Neuronal stem cell (in vitro differentiated cells): Measurements from ENCODE around the gene ROR1.

Experiments used
- DNase-seq: peaks from one replicate; pipeline ENCODE4 v3.0.0-alpha.2; 2013; ENCODE audit warnings: low spot score
- H2AFZ ChIP-seq: one replicate; pipeline ENCODE4 v1.6.1; 2013; ENCODE audit warnings: mild to moderate bottlenecking, low read length, inconsistent platforms
- H2AK5ac ChIP-seq: 2 replicates; pipeline ENCODE4 v1.6.1; 2013; ENCODE audit warnings: low read depth, mild to moderate bottlenecking, inconsistent platforms, low read length, moderate library complexity, mixed read lengths
- H2BK120ac ChIP-seq: 2 replicates; pipeline ENCODE4 v1.6.1; 2013; ENCODE audit warnings: low read depth, mild to moderate bottlenecking, inconsistent platforms, low read length, moderate library complexity, mixed read lengths
- H2BK12ac ChIP-seq: one replicate; pipeline ENCODE4 v1.6.1; 2013; ENCODE audit warnings: low read length, inconsistent platforms
- H2BK15ac ChIP-seq: 2 replicates; pipeline ENCODE4 v1.6.1; 2013; ENCODE audit warnings: mild to moderate bottlenecking, low read length, inconsistent platforms, mixed read lengths
- H2BK5ac ChIP-seq: one replicate; pipeline ENCODE4 v1.6.1; 2013; ENCODE audit warnings: inconsistent platforms, mild to moderate bottlenecking, low read length, moderate library complexity
- H3K14ac ChIP-seq: one replicate; pipeline ENCODE4 v1.6.1; 2013; ENCODE audit warnings: low read length, inconsistent platforms
- H3K18ac ChIP-seq: 2 replicates; pipeline ENCODE4 v1.6.1; 2013; ENCODE audit warnings: low read length, inconsistent platforms
- H3K23ac ChIP-seq: 2 replicates; pipeline ENCODE4 v1.6.1; 2013; ENCODE audit warnings: low read depth, mild to moderate bottlenecking, mixed read lengths, low read length, inconsistent platforms; ENCODE audit not compliant: poor library complexity
- H3K27ac ChIP-seq: replicated peaks from 3 replicates; pipeline ENCODE4 v1.5.1; 2013; ENCODE audit warnings: low read length, inconsistent platforms
- H3K27me3 ChIP-seq, 3 experiments: 2 replicates each; pipeline ENCODE4 v1.6.1; 2013; ENCODE audit warnings: low read length in 3 of 3, mild to moderate bottlenecking in 2 of 3, inconsistent platforms in 1 of 3, low read depth in 1 of 3, mixed read lengths in 1 of 3, moderate library complexity in 1 of 3; ENCODE audit not compliant: control insufficient read depth in 3 of 3, insufficient read depth in 3 of 3
- H3K36me3 ChIP-seq, 2 donors: replicated peaks in 1 of 2; 2 replicates each; pipeline ENCODE4 v1.6.1; 2013; ENCODE audit warnings: low read length in 2 of 2; ENCODE audit not compliant: control insufficient read depth in 2 of 2, insufficient read depth in 2 of 2
- H3K4ac ChIP-seq: 2 replicates; pipeline ENCODE4 v1.6.1; 2013; ENCODE audit warnings: inconsistent platforms, mild to moderate bottlenecking, low read length, moderate library complexity
- H3K4me1 ChIP-seq, 2 donors: 1 replicate in 1 of 2; 2 replicates in 1 of 2; pipeline ENCODE4 v1.6.1; 2013; ENCODE audit warnings: low read length in 2 of 2, low read depth in 1 of 2; ENCODE audit not compliant: control insufficient read depth in 2 of 2, insufficient read depth in 1 of 2
- H3K4me2 ChIP-seq: one replicate; pipeline ENCODE4 v1.6.1; 2013; ENCODE audit warnings: mild to moderate bottlenecking, low read length, inconsistent platforms; ENCODE audit not compliant: insufficient read depth, poor library complexity, severe bottlenecking
- H3K4me3 ChIP-seq, 2 donors: 2 replicates each; pipeline ENCODE4 v1.5.1; 2013; ENCODE audit warnings: low read length in 2 of 2, mild to moderate bottlenecking in 2 of 2, inconsistent platforms in 1 of 2, moderate library complexity in 1 of 2
- H3K79me1 ChIP-seq: one replicate; pipeline ENCODE4 v1.6.1; 2013; ENCODE audit warnings: low read depth, mild to moderate bottlenecking, inconsistent platforms, low read length, moderate library complexity
- H3K9ac ChIP-seq: one replicate; pipeline ENCODE4 v1.6.1; 2013; ENCODE audit warnings: mild to moderate bottlenecking, low read depth, low read length, inconsistent platforms; ENCODE audit not compliant: poor library complexity
- H3K9me3 ChIP-seq, 2 donors: replicated peaks in 1 of 2; 2 replicates each; pipeline versions ENCODE3 to v1.6.1; 2013; ENCODE audit warnings: low read length in 2 of 2, mild to moderate bottlenecking in 2 of 2, inconsistent platforms in 1 of 2, low read depth in 1 of 2, mixed read lengths in 1 of 2, moderate library complexity in 1 of 2; ENCODE audit not compliant: control insufficient read depth in 2 of 2, insufficient read depth in 1 of 2
- H4K8ac ChIP-seq: one replicate; pipeline ENCODE4 v1.6.1; 2013; ENCODE audit warnings: low read depth, mild to moderate bottlenecking, inconsistent platforms, low read length, moderate library complexity
- H4K91ac ChIP-seq: one replicate; pipeline ENCODE4 v1.6.1; 2013; ENCODE audit warnings: low read length, low read depth, mild to moderate bottlenecking, inconsistent platforms; ENCODE audit not compliant: poor library complexity
- WGBS, 2 donors: extraction: QIAGEN DNeasy Blood & Tissue Kit; methylation state at CpG; one replicate each; pipeline ENCODE4 v1.1.7; 2013; ENCODE audit warnings: missing lambda C conversion rate in 2 of 2, mixed read lengths in 1 of 2; ENCODE audit not compliant: insufficient read length in 2 of 2, insufficient replicate concordance in 1 of 2; ENCODE audit errors: extremely low coverage in 2 of 2; 5-methylcytosine and 5-hydroxymethylcytosine counted together

ROR1 gene

GRCh38 chr1:63947904-63948303 lies 174.1 kb downstream of the ROR1 start:
- H3K4me3 ChIP-seq, result no peak overlapping the region
- H4K8ac ChIP-seq, result no peak overlapping the region
- H3K27ac ChIP-seq, result no peak overlapping the region
- H3K9ac ChIP-seq, result no peak overlapping the region
- H3K27me3 ChIP-seq, result no peaks in the 10 kb centered on the region
- no peak overlapping the region for H3K14ac ChIP-seq
- H2BK5ac ChIP-seq, result no peak overlapping the region
- no CpG with 5 or more reads among the region's 3 CpGs for WGBS, 2 donors
- no peaks in the 10 kb centered on the region for H3K36me3 ChIP-seq
- peaks cover 0 to 17% of the 10 kb centered on the region in 2 donors for H3K4me1 ChIP-seq
- no peak overlapping the region for H2AFZ ChIP-seq
- H2BK120ac ChIP-seq, result no peak overlapping the region
- no peak overlapping the region for H2BK15ac ChIP-seq
- DNase-seq, result no peak
- no peak overlapping the region for H3K4me2 ChIP-seq
- no peak overlapping the region for H3K23ac ChIP-seq
- no peak overlapping the region for H3K4ac ChIP-seq
- H3K79me1 ChIP-seq, result no peaks in the 10 kb centered on the region
- no peak overlapping the region for H4K91ac ChIP-seq
- H3K18ac ChIP-seq, result no peak overlapping the region
- H2AK5ac ChIP-seq, result no peak overlapping the region
- no peak overlapping the region for H2BK12ac ChIP-seq
- H3K9me3 ChIP-seq, result no peaks in the 10 kb centered on the region

GRCh38 chr1:63950023-63950422 lies 176.2 kb downstream of the ROR1 start:
- Histone ChIP-seq H2AK5ac (no peak overlapping the region), H3K27ac (no peak overlapping the region), H2BK120ac (no peak overlapping the region), H3K27me3 (no peaks in the 10 kb centered on the region), H3K23ac (no peak overlapping the region), H4K8ac (no peak overlapping the region), H3K14ac (no peak overlapping the region), H3K4me1 (peaks cover 0 to 12% of the 10 kb centered on the region in 2 donors), H2BK12ac (no peak overlapping the region), H3K9me3 (peaks cover 8 to 9% of the 10 kb centered on the region in 2 donors), H3K4ac (no peak overlapping the region), H2BK5ac (no peak overlapping the region), H3K79me1 (peaks cover 2% of the 10 kb centered on the region), H3K4me3 (no peak overlapping the region), H4K91ac (no peak overlapping the region), H3K9ac (no peak overlapping the region), H3K4me2 (peak overlapping the region; percentile 19), H2AFZ (no peak overlapping the region), H2BK15ac (no peak overlapping the region), H3K18ac (no peak overlapping the region), H3K36me3 (no peaks in the 10 kb centered on the region)
- DNase-seq, result no peak
- no CpG with 5 or more reads among the region's 3 CpGs for WGBS, 2 donors

GRCh38 chr1:63951059-63951946 lies 177.5 kb downstream of the ROR1 start:
- H4K91ac ChIP-seq, result no peak overlapping the region
- H3K4me3 ChIP-seq, result no peak overlapping the region
- no peaks in the 10 kb centered on the region for H3K27me3 ChIP-seq
- H4K8ac ChIP-seq, result no peak overlapping the region
- no peak for DNase-seq
- peaks cover 0 to 12% of the 10 kb centered on the region in 2 donors for H3K4me1 ChIP-seq
- H2BK12ac ChIP-seq, result no peak overlapping the region
- WGBS, 2 donors, result no CpG with 5 or more reads among the region's 5 CpGs
- H3K18ac ChIP-seq, result no peak overlapping the region
- H3K4me2 ChIP-seq, result no peak overlapping the region
- H2AK5ac ChIP-seq, result no peak overlapping the region
- H3K4ac ChIP-seq, result no peak overlapping the region
- no peak overlapping the region for H3K27ac ChIP-seq
- H3K79me1 ChIP-seq, result peaks cover 2% of the 10 kb centered on the region
- no peak overlapping the region for H3K23ac ChIP-seq
- H2BK5ac ChIP-seq, result no peak overlapping the region
- H2BK15ac ChIP-seq, result no peak overlapping the region
- H3K36me3 ChIP-seq, result no peaks in the 10 kb centered on the region
- H2BK120ac ChIP-seq, result no peak overlapping the region
- no peak overlapping the region for H3K14ac ChIP-seq
- no peak overlapping the region for H3K9ac ChIP-seq
- H3K9me3 ChIP-seq, result peaks cover 8 to 9% of the 10 kb centered on the region in 2 donors
- H2AFZ ChIP-seq, result no peak overlapping the region

GRCh38 chr1:63954187-63954586 lies 180.4 kb downstream of the ROR1 start:
- Histone ChIP-seq H2BK15ac (no peak overlapping the region), H3K79me1 (peaks cover 2% of the 10 kb centered on the region), H2BK12ac (no peak overlapping the region), H3K4ac (no peak overlapping the region), H2BK120ac (no peak overlapping the region), H3K14ac (no peak overlapping the region), H3K4me2 (no peak overlapping the region), H4K8ac (no peak overlapping the region), H3K9ac (no peak overlapping the region), H2BK5ac (no peak overlapping the region), H3K4me3 (no peak overlapping the region), H3K27me3 (no peaks in the 10 kb centered on the region), H3K4me1 (peaks cover 0 to 5% of the 10 kb centered on the region in 2 donors), H2AK5ac (no peak overlapping the region), H3K18ac (no peak overlapping the region), H2AFZ (no peak overlapping the region), H3K23ac (no peak overlapping the region), H3K27ac (no peak overlapping the region), H3K36me3 (no peaks in the 10 kb centered on the region), H4K91ac (no peak overlapping the region), H3K9me3 (peaks cover 8 to 9% of the 10 kb centered on the region in 2 donors)
- no peak for DNase-seq
- WGBS, 2 donors, result no CpG with 5 or more reads among the region's 1 CpG
